ENCODE measurements around the gene TCEANC2.

The TCEANC2 gene

DNA sequence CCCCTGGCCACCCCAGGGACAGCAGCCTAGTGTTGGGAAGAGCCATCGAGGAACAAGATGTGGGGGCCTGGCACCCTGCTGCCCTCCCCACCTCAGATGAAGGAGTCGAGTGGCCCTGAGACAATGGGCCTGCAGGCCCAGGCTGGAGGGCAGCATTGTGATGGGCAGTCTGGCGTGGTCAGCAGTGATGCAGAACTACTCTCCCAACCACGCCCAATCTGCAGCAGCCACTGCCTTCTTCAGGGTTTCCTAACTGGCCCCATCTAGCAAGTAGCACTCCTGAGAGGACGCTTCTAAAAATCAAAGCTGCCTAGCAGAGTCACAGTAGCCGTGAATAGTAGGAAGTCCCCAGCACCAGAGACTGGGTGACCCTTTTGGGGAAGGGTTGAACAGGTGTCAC, 80.9 kb downstream of the TCEANC2 start:
- DNase-seq (ENCODE audit: low read depth in 2 of 2, low spot score in 1 of 2) = no peak

DNA sequence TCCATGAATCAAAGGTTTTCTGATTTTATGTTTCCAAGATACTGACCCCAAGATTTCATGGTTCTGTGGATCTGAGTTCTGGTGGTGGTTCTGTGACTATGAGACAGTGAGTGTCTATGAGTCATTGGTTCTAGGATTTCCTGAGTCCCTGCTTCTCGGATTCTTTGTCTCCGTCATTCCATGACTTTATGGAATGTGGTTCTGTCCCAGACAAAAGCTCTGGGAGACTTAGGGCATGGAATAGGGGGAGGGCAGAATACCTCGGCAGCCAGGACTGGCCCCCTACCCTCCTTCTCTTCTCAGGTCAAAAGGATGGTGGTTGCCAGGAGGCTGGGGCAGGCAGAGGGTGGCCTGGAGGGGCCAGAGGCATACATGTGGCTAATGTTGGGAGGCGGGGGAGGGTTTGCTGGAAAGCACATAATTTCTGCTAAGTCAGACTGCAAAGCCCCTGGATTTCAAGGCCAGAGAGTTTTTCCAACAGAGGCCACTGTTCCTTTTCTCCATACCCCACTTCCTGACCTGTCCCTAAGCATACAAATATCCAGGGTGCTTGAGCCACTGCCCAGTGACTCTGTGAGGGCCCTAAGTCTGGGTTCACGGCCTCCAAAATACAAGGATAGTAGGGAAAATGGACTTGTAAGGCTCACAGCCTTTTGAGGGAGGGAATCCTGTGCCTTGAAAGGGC, 82.2 kb downstream of the TCEANC2 start:
- DNase-seq (ENCODE audit: low read depth in 2 of 2, low spot score in 1 of 2) = no peak

DNA sequence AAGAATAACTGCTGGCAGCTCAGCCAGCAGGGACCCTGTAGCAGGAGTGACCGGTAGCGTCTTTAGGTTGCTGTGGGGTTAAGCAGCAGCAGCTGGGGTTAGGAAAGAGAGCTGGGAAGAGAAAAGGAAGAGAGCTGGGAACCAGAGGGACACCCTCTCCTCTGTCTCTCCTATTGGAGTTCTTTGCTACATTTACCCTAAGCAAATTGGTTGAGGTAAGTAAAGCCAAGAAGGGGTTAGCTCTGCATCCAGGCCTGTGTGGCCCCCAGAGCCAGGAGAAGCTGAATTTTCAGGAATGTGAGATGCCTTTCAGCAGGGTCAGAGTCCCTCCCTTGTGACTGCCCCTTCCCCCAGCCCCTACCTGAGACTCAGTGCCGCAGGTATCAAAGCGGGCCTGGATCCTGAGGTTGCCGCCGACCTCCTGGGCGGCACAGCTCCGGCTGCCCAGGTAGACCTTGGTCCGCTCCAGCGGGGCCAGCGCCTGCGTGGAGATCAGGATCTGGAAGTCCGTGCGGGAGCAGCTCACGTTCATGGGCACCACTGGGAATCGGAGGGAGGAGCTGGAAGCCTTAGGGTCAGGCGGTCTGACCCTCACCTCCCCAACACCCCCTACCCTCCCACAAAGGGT, 83.0 kb downstream of the TCEANC2 start:
- DNase-seq (ENCODE audit: low read depth in 2 of 2, low spot score in 1 of 2) = no peak

DNA sequence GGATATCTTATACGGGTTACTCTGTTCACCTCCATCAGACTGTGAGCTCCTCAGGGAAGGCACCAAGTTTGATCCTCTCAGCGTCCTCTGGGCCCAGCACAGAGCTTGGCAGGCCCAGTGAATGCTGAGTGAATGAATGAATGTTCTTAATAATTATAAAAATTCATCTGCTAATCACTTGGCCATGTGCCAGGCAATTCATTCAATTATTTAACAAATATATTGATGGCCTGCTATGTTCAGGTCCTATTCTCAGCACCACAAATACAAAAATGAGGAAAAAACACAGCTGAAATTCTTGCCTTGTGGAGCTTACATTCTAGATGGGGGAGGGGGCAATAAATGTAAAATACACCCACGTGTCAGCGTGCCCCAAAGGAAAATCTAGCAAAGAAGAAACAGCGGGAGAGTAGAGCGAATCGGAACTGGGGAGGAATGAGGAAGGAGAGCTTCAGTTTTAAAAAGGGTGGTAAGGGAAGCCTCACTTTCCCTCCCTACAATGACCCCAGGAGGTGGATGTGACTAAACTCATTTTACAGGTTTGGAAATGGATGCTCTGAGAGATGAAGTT, 83.6 kb downstream of the TCEANC2 start:
- no peak for DNase-seq (ENCODE audit: low read depth in 2 of 2, low spot score in 1 of 2)

DNA sequence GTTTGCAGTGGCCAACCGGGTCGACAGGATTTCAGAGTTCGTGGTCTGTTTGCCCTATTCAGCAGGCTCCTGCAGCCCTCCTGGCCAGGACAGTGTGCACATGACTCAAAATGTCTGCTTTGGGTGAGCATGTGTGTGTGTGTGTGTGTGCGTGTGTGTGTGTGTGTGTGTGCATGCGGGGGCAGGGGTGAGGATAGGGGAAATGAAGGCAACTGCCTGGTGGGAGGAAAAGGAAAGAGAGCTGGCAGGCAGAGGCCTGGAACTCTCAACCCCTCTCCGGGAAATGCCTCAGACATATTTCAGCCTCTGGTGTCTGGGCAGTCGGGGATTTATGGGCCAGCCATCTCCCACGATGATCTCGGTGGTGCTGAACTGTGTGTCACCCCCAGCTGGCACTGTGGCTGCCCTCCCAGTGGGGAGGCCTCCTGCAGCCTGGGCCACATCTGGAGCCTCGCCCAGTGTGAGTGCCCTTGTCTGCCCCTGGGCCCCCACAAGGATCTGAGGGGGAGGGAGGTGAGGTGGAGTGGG, 84.2 kb downstream of the TCEANC2 start:
- no peak for DNase-seq (ENCODE audit: low read depth in 2 of 2, low spot score in 1 of 2)

DNA sequence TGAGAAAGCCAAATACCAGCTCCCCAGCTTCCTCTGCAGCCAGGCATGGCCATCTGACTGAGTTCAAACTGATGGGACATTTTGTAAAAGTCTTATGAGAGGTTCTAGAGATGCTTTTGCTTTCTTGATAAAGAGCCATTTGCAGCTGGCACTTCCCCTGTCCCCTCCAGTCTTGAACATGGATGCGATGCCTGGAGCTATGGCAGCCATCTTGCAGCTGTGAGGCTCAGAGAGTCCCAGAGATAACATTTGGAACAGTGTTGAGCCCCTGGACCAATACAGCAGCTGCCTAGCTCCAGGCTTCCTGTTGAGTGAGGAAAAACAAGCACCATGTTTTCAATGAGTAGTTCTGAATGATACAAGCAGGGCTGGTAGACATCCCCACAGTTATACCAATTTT, 85.6 kb downstream of the TCEANC2 start:
- DNase-seq (ENCODE audit: low read depth in 2 of 2, low spot score in 1 of 2) = no peak

DNA sequence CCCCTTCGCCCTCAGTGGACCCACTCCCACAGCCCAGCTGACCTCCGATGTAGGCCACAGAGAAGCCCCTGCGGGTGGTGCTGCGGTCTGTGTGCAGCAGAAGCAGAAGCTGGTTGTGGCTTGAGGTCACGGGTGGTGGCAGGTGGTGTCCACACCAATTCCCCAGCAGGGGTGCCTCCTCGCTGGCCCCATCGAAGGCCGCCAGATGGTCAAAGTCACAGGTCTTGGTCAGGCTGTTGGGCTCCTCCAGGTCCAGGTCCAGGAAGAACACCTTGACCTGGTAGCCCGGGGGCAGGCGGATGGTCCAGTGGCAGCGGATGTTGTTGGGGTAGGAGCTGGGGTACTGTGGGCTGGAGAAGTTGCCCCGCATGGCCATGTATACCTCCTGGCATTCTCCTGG, 86.3 kb downstream of the TCEANC2 start:
- DNase-seq (ENCODE audit: low read depth in 2 of 2, low spot score in 1 of 2) = no peak

DNA sequence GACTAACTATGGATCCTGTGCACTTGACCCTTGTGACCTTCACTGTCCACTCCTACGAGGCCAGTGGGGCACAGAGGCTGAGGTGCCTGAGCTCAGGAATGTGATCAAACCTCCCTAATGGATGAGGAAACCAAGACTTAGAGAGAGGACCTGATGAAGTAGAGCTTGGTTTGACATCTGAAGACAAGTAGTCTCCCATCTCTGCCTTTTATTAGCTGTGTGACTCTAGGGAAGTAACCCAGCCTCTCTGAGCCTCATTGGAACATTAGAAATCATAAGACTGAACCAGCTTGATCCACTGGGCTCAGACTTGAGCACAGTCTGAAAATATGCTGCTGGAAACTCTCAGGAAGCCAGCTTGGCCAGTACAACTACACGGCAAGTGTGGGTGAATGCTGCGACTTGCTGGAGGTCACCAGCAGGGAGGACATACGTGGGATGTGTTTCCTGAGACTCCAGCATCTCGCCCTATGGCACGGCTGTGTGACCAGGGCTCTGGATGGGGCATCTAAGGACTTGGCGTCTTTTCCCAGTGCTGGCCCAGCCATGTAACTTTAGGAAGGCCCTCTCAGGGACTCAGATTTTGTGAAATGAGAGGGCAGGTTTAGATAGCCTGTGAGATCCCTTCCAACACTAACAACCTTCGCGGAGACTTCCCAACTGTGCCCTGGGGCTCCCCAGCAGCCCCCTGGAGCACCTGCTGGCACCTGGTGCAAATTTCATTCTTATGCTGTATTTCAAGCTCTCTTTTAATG, 88.9 kb downstream of the TCEANC2 start:
- DNase-seq (ENCODE audit: low read depth in 2 of 2, low spot score in 1 of 2) = no peak

DNA sequence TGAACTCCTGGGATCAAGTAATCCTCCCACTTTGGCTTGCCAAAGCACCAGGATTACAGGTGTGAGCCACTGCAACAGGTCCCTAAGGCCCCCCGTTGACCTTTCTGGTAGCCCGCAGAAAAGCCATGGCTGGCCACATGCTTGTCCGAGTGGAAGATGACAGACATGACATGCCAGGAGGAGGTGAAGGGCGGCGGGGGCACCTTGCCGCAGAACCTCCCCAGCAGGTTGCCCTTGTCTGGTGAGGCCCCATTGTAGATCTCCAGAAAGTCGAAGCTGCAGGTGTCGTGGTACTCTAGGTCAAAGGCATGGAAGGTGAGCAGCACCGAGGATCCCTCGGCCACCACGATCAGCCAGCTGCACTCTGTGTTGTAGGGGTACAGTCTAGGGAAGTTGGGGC, 91.0 kb downstream of the TCEANC2 start:
- DNase-seq (ENCODE audit: low read depth in 2 of 2, low spot score in 1 of 2) = no peak

DNA sequence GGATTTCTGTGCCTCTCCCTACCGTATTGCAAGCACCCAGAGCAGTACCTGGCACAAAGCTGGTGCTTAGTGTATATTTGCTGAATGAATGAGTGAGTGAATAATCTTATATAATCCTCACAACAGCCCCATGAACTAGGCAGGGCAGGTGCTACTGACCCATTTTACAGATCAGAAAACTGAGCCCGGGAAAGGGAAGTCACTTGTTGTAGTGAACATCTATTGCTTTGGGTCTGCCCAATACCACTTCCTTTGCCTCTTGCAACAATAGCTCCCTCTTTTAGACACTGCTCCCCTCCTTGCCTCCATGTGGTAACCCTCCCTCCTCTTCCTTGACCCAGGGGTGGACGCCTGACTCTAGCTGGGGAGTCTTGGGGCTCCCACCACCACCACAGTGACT, 96.3 kb downstream of the TCEANC2 start:
- DNase-seq (ENCODE audit: low read depth in 2 of 2, low spot score in 1 of 2) = no peak

DNA sequence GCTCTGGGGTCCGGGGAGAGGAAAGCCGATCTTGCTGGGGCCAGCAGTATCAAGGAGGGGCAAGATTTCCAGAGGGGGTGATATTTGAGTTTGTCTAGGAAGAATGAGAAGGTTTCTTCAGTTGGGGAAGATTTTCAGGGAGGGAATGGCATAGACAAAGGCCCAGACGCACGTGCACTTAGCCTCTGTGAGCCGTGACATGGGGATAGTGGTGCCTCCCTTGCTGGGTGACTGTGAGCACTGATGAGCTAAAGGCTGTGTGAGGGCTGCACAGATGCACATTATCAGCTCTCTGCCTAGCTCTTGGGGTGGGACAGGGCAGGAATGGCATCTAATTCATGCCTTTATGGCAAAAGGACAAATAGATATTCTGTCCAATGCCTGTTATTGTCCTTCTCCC, 97.6 kb downstream of the TCEANC2 start:
- DNase-seq (ENCODE audit: low read depth in 2 of 2, low spot score in 1 of 2) = no peak

DNA sequence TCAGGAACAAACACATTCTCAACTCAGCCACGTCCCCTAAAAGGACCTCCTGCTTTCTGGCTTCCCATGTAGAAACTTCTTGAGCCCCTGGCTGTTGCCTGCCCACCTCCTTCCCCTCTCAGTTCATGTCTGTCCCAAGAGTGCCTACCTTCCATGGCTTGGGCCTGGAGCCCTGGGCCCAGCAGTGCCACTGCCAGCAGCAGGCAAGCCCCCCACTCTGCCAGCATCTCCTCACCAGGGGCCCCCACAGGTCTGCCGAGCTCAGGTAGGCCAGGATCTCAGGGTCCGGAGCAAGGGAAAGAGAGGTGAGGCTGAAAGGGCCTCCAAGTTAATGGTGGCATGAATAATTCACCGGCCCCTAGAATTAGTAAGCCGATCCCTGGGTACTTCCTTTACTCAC, 99.3 kb downstream of the TCEANC2 start, which contains the start of gene CDCP2:
TSS of gene CDCP2 (minus strand) at position 305 of the 400 bp plus-strand sequence. CDS start at position 227, 78 bp downstream.
- no peak for DNase-seq (ENCODE audit: low read depth in 2 of 2, low spot score in 1 of 2)

DNA sequence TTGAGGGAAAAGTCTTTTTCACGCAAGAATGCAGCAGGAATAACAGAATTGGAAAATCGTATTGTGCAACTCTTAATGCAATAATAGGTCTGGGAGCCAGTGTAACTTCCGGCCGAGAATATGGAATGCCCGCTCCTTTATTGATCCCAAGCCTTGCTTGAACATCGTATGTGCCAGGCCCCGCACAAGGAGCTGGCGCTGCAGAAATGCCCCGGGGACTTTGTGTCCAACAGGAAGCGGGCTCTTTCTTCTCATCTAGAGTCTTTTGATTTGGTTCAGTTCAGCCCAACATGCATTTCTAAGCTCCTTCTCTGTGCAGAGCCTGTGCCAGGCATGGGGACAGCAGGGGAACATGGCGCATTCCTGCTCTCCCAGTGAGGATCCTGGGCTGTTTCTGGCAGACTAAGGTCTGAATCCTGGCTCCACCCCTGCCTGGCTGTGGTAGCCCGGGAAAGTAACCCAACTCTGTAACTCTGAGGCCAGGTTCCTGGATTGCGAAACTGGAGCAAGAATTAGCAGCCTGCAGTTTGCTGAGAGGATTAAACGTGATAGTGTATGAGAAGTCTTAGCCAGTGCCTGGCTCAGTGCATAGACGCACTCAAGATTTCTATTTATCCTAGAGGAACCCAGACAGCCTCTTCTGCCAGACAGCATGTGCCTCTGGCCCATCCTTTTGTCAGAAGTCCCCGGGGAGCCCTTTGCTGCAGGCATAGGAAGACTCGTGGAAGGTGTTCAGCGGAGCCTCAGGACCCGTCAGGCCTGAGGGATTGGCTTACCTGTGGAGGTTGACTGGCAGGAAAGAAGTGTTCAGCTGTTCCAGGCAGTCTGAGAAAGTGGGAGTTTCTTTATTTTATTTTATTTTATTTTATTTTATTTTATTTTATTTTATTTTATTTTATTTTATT, 100.4 kb downstream of the TCEANC2 start:
- DNase-seq (ENCODE audit: low read depth in 2 of 2, low spot score in 1 of 2) = no peak

Data from stimulated activated CD8-positive, alpha-beta memory T cell treated with anti-CD3 and anti-CD28 coated beads, Interleukin-4, amount 100 ng/mL, for 1 hour (primary cell).